GM19452 (cell line): ENCODE data around the gene SCARF2.

Experiments
- ATAC-seq: cut with Tn5 transposase; IDR thresholded peaks from one replicate; pipeline ENCODE4 v1.9.1; 2021; ENCODE audit not compliant: unreplicated experiment

Gene SCARF2

DNA sequence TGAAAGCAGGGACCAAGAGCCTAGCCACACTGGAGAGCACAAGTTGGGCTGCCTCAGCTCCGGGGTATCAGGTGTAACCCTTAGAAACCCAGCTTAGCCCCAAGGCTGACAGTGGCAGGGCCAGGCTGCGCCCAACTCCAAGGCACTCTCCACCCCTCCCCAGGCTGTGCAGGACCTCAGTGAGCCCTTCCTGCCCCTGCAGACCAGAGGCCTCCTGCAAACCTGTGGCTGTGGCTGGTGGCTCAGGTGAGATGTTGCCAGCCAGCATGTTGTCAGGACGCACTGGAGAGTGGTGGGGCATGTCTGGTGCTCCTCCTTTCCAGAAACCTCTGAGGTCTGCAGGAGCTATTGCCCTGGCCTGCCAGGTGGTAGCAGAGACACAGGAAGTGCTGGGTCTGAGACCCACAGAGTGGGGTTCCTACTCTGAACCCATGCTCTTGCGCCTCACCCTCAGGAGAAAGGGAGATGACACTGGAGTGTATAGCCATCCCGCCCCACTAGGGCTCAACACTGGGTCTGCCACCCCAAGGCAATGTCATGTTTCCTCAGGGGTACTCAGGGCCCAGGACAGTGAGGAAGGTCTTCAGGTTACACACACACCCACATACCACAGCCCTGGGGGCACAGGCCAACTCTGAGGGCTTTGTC, 2.4 kb upstream of the SCARF2 start:
- ATAC-seq = no peak

DNA sequence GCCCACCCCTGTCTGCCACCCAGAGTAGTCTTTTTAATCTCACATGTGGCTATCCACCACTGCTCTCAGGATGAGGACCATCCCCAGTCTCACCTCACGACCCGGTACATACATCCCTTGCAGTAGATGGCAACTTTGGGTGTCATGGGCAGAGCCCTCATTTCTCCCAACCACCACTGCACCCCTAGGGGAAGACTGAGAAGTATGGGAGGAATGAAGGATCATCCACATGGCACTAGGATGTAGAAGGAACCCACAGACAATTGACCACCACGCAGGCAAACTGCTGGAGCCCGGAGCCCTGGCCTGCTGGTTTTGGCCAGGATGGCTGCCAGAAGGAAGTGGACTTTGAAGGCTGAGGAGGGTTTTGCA, 1.9 kb upstream of the SCARF2 start:
- ATAC-seq = no peak

DNA sequence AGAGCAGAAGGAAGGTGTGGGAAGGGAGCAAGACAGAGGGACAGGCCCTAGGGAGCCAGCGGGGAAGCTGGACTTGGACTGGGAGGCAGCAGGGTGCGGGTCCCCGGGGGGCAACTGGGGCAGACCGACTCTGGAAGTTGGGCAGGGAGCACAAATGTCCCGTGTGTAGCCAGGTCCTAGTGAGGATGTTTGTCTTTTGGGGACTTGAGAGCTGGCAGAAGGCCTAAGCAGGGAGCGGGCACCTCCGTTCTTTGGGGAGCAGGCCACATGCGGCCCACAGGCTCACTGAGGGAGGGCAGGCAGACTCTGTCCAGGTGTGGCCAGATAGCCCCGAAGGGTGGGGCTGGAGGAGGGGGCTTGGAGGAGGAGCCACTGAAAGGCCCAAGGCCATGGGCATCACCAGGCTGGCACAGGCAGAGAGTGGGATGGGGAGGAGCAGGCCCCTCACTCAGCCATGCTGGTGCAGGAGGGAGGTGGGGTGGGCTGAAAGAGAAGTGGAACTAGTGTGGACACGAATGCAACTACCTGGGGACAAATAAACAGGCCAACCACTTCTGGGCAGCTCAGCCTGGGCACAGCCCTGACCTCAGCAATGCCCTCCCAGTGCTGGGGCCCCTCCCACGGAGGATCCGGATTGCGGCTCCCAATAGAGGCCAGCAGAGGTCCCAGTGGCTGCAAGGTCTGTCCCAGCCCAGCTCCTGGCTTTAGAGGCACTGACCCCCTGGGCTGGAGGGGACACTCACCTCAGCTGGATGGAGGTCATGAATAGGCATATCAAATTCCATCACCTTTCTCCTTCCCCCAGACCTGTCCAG, 1.3 kb upstream of the SCARF2 start:
- no peak for ATAC-seq

- no peak for ATAC-seq
These were observed 727 bp upstream of the SCARF2 start for GRCh38 chr22:20438427-20438677.

- ATAC-seq = no peak
These were observed 635 bp downstream of the SCARF2 start for GRCh38 chr22:20436768-20437612.

DNA sequence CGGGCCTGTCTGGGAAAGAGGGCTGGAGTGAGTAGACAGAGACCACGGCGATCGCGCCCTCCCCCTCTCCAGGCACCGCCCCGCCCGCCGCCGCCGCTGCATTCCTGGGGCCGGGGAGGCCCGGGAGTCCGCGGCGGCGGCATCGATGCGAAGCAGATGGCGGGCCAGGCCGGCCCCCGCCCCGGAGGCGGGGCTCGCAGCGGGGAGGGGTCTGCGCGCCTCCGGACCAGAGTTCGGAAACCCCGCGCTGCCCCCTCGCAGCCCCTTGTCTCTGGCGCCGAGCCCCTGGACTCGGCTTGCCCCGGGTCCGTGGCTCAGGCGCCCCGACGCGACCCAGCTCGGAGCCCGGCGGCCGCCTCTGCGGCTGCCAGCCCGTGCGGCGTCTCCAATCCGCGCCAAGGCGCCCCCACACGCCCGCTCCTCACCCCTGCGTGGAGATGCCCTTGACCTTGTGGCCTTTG, 1.3 kb downstream of the SCARF2 start:
- ATAC-seq = no peak

- ATAC-seq = no peak
These were observed 2.0 kb downstream of the SCARF2 start for GRCh38 chr22:20435436-20436306.

DNA sequence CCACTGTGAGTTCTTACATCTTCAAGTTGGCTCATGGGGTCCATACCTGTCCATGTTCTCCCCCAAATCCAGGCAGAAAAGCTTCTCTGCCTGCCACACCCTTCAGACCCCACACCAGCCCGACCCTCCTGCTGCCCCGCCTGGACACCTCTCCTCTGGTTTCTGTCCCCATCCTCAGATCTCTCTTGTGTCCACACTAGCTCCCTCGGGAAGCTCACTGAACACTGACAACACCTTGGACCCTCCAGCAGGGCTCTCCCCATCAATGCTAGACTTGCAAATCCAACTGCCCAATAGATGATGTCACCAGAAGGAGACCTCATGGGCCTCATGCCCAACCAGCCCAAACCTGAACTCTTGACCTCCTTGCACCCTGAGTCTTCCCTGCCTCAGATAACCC, 2.9 kb downstream of the SCARF2 start:
- ATAC-seq = no peak

DNA sequence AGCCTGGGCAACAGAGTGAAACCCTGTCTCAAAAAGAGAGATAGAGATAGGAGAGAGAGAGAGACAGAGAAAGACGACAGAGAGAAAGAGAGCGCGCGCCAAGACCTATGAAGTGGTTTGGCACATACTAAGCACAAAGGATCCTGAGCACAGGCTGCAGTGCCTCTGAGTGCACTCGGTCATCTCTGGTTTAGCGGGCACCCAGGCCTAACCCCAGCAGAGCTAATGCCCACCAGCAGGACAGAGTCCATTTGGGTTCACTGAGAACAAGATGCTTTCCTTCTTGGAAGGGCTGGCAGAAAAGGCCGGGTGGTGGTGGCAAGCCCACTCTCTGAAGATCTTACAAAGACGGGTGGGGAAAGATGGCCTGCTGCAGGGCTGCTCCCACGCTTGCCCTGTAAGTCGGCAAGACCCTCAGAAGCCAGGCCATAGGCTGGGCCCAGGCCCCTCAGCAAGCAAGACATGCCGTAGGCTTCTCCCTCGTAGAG, 3.3 kb downstream of the SCARF2 start:
- ATAC-seq = no peak

- ATAC-seq = no peak
These were observed 3.9 kb downstream of the SCARF2 start for GRCh38 chr22:20433686-20434241.

GRCh38 chr22:20433191-20433590, 4.4 kb downstream of the SCARF2 start:
- ATAC-seq = no peak

DNA sequence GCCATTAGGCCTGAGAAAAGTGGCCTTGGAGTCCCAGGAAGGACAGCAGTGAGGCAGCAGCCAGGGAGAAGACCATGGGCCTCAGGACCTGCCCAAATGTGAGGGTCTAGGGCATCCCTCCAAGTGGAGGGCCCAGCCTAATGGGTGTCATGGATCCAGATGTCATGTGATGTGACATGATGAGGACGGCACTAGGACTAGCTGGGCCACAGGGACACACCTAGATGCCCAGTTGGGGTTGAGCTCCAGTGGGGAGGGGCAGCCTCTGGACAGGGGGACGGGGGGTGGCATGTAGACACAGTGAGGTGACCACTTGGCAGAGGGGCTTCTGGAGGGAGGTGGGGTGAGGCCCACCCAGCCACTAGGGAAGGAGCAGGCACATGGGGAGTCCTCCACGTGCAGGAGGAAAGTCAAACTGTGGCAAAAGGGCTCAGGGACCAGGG, 5.4 kb downstream of the SCARF2 start:
- ATAC-seq = no peak

- ATAC-seq = no peak
These were observed 6.0 kb downstream of the SCARF2 start for GRCh38 chr22:20431511-20432192.

DNA sequence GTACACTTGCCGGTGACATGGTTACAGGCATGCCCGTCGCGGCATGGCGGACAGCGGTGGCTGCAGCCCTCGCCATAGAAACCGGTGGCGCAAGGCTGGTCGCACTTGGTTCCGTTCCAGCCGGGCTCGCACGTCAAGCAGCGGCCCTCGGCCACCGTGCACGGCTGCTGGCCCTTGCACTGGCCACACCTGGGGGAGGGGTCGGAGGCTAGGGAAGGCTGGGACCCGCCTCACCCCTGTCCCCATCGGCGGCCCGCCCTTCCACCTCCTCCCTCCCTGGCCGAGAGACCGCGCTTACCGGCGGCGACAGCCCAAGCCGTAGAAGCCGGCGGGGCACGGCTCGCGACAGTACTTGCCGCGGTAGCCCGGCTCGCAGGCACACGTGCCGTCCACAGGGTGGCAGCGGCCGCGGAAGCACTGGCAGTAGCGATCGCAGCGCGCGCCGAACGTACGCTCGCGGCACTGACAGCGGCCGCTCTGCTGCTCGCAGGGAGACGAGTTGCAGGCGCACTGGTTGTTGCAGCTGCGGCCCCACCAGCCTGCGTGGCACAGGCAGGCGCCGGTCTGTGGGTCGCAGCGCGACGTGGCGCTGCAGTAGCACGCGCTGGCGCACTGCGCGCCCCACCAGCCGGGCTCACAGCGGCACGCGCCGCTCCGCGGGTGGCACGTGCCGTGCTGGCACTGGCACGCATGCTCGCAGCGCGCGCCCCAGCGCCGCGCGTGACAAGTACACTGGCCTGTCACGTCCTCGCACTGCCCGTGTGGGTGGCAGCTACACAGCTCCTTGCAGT, 6.7 kb downstream of the SCARF2 start:
- no peak for ATAC-seq

GRCh38 chr22:20430101-20430719, 7.4 kb downstream of the SCARF2 start:
- ATAC-seq = no peak

GRCh38 chr22:20429254-20430100, 8.1 kb downstream of the SCARF2 start:
- ATAC-seq = no peak

- no peak for ATAC-seq
These were observed 8.9 kb downstream of the SCARF2 start for GRCh38 chr22:20428496-20429253.
